ENCODE measurements around the gene ROCK1. TPM values are rescaled to one million over a fixed set of nuclear protein-coding genes. Genes with fewer than 3 reads are reported as not detected.
A peak's percentile ranks its signal among the peaks of the same experiment; 100 is the strongest.

ROCK1 gene
- total and polyA plus RNA-seq, 2 donors (not counting 3 experiments of a cell fraction or from before 2014, with no cell fraction given), result 5.3 to 53.0 TPM

- intact Hi-C loops (cut with micrococcal nuclease) (loop anchor here (10.0 kb wide), 1 partner anchor 56 kb away; no protein-coding TSS in a partner anchor), dilution Hi-C loops (cut with MboI; ENCODE audit: extremely low pct_ligation_motif_present, low sequenced_read_pairs) (no loop called here)
- Histone ChIP-seq H3K36me3 (ENCODE audit: control insufficient read depth in 2 of 2, extremely low read depth in 1 of 2, insufficient read depth in 2 of 2, low read length in 2 of 2) (no peaks in the 10 kb centered on the region), H3K27ac (ENCODE audit: insufficient read depth, low read depth, low read length) (no peak overlapping the region), H3K4me2 (ENCODE audit: insufficient read depth, low read length) (no peak overlapping the region), H3K79me2 (ENCODE audit: control insufficient read depth, insufficient read depth, low read length) (no peaks in the 10 kb centered on the region), H3K27me3 (ENCODE audit: control insufficient read depth in 2 of 2, insufficient read depth in 2 of 2, low read length in 2 of 2) (no peaks in the 10 kb centered on the region), H2AFZ (ENCODE audit: low read depth, low read length) (no peak overlapping the region), H3K9ac (replicated peaks; ENCODE audit: extremely low read depth, insufficient read depth, low read length) (no peak overlapping the region), H3K4me3 (replicated peaks in 1 of 3; ENCODE audit: insufficient read depth in 1 of 3, low read depth in 1 of 3, low read length in 3 of 3) (no peak overlapping the region), H4K20me1 (replicated peaks; ENCODE audit: control insufficient read depth, extremely low read depth, insufficient read depth, low read length) (no peaks in the 10 kb centered on the region), H3K4me1 (ENCODE audit: control insufficient read depth, extremely low read depth, insufficient read depth, low read length) (no peaks in the 10 kb centered on the region), H3K9me3 (replicated peaks; ENCODE audit: control insufficient read depth, insufficient read depth, low read length) (no peaks in the 10 kb centered on the region), H3K9me1 (replicated peaks; ENCODE audit: control insufficient read depth, extremely low read depth, insufficient read depth, low read length) (no peaks in the 10 kb centered on the region)
- TF ChIP-seq FOS (IDR thresholded peaks at IDR 0.05; ENCODE audit: borderline replicate concordance, insufficient read depth, low read length), result no peak
- ChIA-PET CTCF (no interaction called here), POLR2A (no interaction called here)
- DNase-seq (ENCODE audit: low read depth, low spot score), result no peak
- no peak for FAIRE-seq
- BruUV-seq (replicated peaks), result no TSS peak
These were observed 71.1 kb downstream of the ROCK1 start for GRCh38 chr18:21040466-21040865.

- Histone ChIP-seq H3K79me2 (ENCODE audit: control insufficient read depth, insufficient read depth, low read length) (peaks cover 2% of the 10 kb centered on the region), H4K20me1 (replicated peaks; ENCODE audit: control insufficient read depth, extremely low read depth, insufficient read depth, low read length) (no peaks in the 10 kb centered on the region), H3K9ac (replicated peaks; ENCODE audit: extremely low read depth, insufficient read depth, low read length) (no peak overlapping the region), H3K4me3 (replicated peaks in 1 of 3; ENCODE audit: insufficient read depth in 1 of 3, low read depth in 1 of 3, low read length in 3 of 3) (no peak overlapping the region), H3K4me1 (ENCODE audit: control insufficient read depth, extremely low read depth, insufficient read depth, low read length) (no peaks in the 10 kb centered on the region), H3K36me3 (ENCODE audit: control insufficient read depth in 2 of 2, extremely low read depth in 1 of 2, insufficient read depth in 2 of 2, low read length in 2 of 2) (peaks cover 0 to 2% of the 10 kb centered on the region in 2 experiments), H3K27me3 (ENCODE audit: control insufficient read depth in 2 of 2, insufficient read depth in 2 of 2, low read length in 2 of 2) (no peaks in the 10 kb centered on the region), H2AFZ (ENCODE audit: low read depth, low read length) (no peak overlapping the region), H3K9me1 (replicated peaks; ENCODE audit: control insufficient read depth, extremely low read depth, insufficient read depth, low read length) (no peaks in the 10 kb centered on the region), H3K27ac (ENCODE audit: insufficient read depth, low read depth, low read length) (no peak overlapping the region), H3K9me3 (replicated peaks; ENCODE audit: control insufficient read depth, insufficient read depth, low read length) (no peaks in the 10 kb centered on the region), H3K4me2 (ENCODE audit: insufficient read depth, low read length) (no peak overlapping the region)
- BruUV-seq (replicated peaks), result no TSS peak
- DNase-seq (ENCODE audit: low read depth, low spot score) (peak; percentile 16), FAIRE-seq (no peak)
- intact Hi-C loops (cut with micrococcal nuclease), result no loop called here
- ChIA-PET CTCF (interaction anchor here (1.2 to 2.4 kb wide), 2 partner anchors 11 to 14 kb away, joined by 3 to 6 read pairs; no protein-coding TSS in a partner anchor), POLR2A (no interaction called here)
- TF ChIP-seq POLR2AphosphoS5 (IDR thresholded peaks at IDR 0.05; ENCODE audit: insufficient read depth, low read depth, low read length) (no peak), MAX (IDR thresholded peaks at IDR 0.05; ENCODE audit: insufficient read depth, insufficient read length) (no peak), JUN (IDR thresholded peaks at IDR 0.05; ENCODE audit: borderline replicate concordance, insufficient read depth, insufficient read length, low read depth) (no peak), POLR2A (IDR thresholded peaks at IDR 0.05; ENCODE audit: low read depth, low read length) (no peak), EZH2 (IDR thresholded peaks at IDR 0.05; ENCODE audit: borderline replicate concordance, low read depth, low read length, severe bottlenecking) (no peak), GATA2 (IDR thresholded peaks at IDR 0.05; ENCODE audit: insufficient read depth, insufficient read length, low read depth, low read length) (no peak), FOS (IDR thresholded peaks at IDR 0.05; ENCODE audit: borderline replicate concordance, insufficient read depth, low read length) (no peak), CTCF (IDR thresholded peaks at IDR 0.05; ENCODE audit: extremely low read depth in 1 of 2, insufficient read depth in 1 of 2, low read depth in 1 of 2, low read length in 2 of 2) (no peak), MYC (IDR thresholded peaks at IDR 0.05; ENCODE audit: low read depth, low read length) (no peak)
- dilution Hi-C loops (cut with MboI; ENCODE audit: extremely low pct_ligation_motif_present, low sequenced_read_pairs), result no loop called here
These were observed 73.4 kb downstream of the ROCK1 start for GRCh38 chr18:21038201-21038600.
